ENCODE measurements around the gene PTPRR. TPM values are rescaled to one million over a fixed set of nuclear protein-coding genes. Genes with fewer than 3 reads are reported as not detected.

The PTPRR gene
- total and polyA plus RNA-seq, 11 donors, result 0.21 to 1.0 (median 0.40) TPM; not detected in 1

DNA sequence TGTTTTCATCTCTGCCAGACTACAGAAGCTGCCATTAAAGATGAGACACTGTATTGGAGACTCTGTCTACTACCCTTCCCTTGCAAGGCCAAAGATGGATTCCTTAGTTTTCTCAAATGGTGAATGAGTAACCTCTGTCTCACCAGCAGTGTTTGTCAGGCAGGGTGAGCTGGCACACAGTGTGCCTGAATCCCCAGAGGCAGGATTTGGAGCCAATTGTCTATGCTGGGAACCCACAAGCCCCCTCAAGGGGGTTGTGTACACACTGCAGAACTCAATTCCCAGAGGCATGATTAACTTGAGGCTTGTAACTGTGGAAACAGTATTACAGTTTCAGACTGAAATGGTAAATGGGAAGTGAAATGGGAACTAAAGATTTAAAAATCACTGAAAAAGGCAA, 146.5 kb downstream of the PTPRR start:
- no peaks in the 10 kb centered on the region for H3K4me1 ChIP-seq
- intact Hi-C loops (cut with DNase I), result no loop called here
- H3K27ac ChIP-seq, result no peak overlapping the region
- H3K27me3 ChIP-seq, result no peaks in the 10 kb centered on the region
- ATAC-seq (no peak), DNase-seq (no peak)
- no peak overlapping the region for H3K4me3 ChIP-seq
- H3K36me3 ChIP-seq, result no peaks in the 10 kb centered on the region
- no peaks in the 10 kb centered on the region for H3K9me3 ChIP-seq
- no peak for TF ChIP-seq POLR2A (IDR thresholded peaks at IDR 0.05)
- TF ChIP-seq, protein P1, sequence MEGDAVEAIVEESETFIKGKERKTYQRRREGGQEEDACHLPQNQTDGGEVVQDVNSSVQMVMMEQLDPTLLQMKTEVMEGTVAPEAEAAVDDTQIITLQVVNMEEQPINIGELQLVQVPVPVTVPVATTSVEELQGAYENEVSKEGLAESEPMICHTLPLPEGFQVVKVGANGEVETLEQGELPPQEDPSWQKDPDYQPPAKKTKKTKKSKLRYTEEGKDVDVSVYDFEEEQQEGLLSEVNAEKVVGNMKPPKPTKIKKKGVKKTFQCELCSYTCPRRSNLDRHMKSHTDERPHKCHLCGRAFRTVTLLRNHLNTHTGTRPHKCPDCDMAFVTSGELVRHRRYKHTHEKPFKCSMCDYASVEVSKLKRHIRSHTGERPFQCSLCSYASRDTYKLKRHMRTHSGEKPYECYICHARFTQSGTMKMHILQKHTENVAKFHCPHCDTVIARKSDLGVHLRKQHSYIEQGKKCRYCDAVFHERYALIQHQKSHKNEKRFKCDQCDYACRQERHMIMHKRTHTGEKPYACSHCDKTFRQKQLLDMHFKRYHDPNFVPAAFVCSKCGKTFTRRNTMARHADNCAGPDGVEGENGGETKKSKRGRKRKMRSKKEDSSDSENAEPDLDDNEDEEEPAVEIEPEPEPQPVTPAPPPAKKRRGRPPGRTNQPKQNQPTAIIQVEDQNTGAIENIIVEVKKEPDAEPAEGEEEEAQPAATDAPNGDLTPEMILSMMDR (IDR thresholded peaks at IDR 0.05), result no peak

DNA sequence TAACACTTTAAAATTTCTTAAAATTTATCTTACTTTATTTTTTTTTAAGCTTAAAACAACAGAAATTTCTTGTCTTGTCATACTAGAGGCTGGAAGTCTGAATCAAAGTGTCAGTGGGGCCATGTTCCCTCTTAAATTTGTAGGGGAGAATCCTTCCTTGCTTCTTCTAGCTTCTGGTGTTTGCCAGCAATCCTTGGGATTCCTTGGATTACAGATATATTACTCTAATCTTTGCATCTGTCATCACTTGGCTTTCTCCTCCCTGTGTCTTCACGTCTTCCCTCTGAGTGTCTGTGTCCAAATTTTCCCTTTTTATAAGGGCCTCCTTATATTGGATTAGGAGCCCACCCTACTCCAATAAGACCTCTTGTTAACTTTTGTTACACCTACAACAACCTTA, 147.7 kb downstream of the PTPRR start:
- no peak for ATAC-seq
- Histone ChIP-seq H3K27me3 (no peaks in the 10 kb centered on the region), H3K27ac (no peak overlapping the region), H3K4me1 (no peaks in the 10 kb centered on the region), H3K9me3 (no peaks in the 10 kb centered on the region), H3K36me3 (no peaks in the 10 kb centered on the region), H3K4me3 (no peak overlapping the region)
- intact Hi-C loops (cut with DNase I), result no loop called here
- no peak for DNase-seq
- WGBS, 4 donors, result 44 to 56% (median 50%) methylated on average over 1 of the region's 1 CpG
- no peak for TF ChIP-seq POLR2A (IDR thresholded peaks at IDR 0.05)
- TF ChIP-seq, protein P1 (IDR thresholded peaks at IDR 0.05), result no peak

DNA sequence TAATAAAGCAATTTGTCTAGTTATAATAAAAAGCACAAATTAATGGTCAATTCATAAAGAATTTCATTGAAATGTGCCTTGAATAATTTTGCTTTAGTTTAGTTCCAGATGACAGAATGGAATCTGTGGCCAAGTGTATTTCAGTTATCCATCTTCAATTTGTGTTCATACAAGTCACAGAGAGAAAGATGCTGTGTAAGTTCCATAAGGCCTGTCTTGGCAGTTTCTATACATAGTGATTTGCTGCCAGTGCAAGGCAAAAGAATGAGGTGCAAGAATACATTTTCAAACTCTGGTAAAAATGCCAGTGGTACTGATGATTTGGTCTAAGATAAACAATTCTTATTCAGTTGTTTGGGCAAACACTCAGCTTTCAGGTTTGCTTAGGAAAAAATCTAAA, 149.0 kb downstream of the PTPRR start:
- Histone ChIP-seq H3K27me3 (no peaks in the 10 kb centered on the region), H3K27ac (no peak overlapping the region), H3K4me3 (no peak overlapping the region), H3K4me1 (no peaks in the 10 kb centered on the region), H3K36me3 (no peaks in the 10 kb centered on the region), H3K9me3 (peaks cover 0 to 3% (median 0%) of the 10 kb centered on the region in 12 donors)
- intact Hi-C loops (cut with DNase I), result no loop called here
- no peak for DNase-seq
- ATAC-seq, result no peak
- TF ChIP-seq, protein P1 (IDR thresholded peaks at IDR 0.05), result no peak
- TF ChIP-seq POLR2A (IDR thresholded peaks at IDR 0.05), result no peak

DNA sequence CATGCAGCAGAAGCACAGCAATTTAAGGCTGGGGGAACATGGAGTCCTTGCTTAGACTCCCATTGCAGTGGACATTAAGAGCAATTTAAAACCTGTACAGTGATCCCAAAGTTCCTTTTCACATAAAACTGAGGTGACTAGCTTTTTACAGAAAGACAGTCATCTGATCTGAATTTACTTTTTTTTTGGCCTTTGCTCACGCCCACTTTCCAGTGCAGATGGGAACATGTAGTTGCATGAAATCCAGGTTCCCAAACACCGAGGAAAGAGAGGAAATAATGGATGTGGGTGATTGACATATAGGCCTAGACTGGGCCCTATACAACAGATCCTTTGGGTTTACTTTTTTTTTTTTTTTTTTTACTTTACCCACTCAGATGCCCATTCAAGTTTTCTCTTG, 156.9 kb downstream of the PTPRR start:
- DNase-seq, result no peak
- intact Hi-C loops (cut with DNase I), result no loop called here

More for the DNA sequence above, 156.9 kb downstream of the PTPRR start:
- 76 to 88% (median 86%) methylated on average over 2 of the region's 2 CpGs for WGBS, 4 donors
- Histone ChIP-seq H3K27me3 (no peaks in the 10 kb centered on the region), H3K36me3 (no peaks in the 10 kb centered on the region), H3K9me3 (peaks cover 0 to 9% (median 0%) of the 10 kb centered on the region in 12 donors), H3K4me3 (no peak overlapping the region), H3K4me1 (no peaks in the 10 kb centered on the region), H3K27ac (no peak overlapping the region)
- TF ChIP-seq POLR2A (IDR thresholded peaks at IDR 0.05), result no peak
- TF ChIP-seq, protein P1 (IDR thresholded peaks at IDR 0.05), result no peak
- no peak for ATAC-seq

Measured in heart left ventricle (tissue), 16 donors.